ENCODE results near the gene ZNF311.

The ZNF311 gene

DNA sequence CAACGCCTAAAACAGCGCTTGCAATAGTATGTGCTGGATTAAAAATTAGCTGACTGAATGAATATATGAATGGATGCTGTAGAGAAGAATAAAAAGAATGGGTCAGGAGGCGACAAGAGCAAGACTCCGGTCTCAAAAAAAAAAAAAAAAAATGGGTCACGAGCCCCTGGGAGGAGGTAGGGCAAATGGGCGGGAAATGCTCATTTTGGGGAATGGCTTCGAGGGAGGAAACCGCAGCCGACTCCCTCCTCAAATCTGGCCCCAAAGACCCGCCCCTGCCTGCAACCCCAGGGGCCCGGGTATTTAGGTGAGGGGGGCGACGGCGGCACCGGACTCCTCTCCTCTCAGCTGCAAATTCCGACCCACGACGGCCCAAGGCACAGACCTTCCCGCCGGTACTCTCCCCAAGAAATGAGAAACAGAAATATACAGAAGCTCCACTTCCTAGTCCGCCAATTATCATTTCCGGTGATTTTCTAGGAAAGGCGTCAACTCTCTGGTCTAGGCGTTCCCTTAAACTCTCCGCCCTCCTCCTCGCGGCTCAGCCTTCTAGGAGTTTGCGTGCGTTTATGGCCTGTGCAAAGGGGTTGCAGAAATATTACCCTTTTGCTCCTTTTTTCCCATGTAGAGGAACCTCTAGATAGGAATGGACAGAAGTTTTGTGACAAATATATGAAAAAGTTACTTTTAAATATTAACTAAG, at the start of gene ZNF311:
Gene ZNF311 (minus strand): TSS at position 133 of the 703 bp plus-strand sequence. CDS start 1,361 bp downstream, outside the sequence.
- in situ Hi-C loops (cut with MboI; ENCODE audit: low sequenced_read_pairs): loop anchor here (25.0 kb wide), 1 partner anchor 168 kb away; no protein-coding TSS in a partner anchor

- in situ Hi-C loops (cut with MboI; ENCODE audit: low sequenced_read_pairs): no loop called here
These were observed 46.6 kb upstream of the ZNF311 start for GRCh38 chr6:29051680-29052079.

DNA sequence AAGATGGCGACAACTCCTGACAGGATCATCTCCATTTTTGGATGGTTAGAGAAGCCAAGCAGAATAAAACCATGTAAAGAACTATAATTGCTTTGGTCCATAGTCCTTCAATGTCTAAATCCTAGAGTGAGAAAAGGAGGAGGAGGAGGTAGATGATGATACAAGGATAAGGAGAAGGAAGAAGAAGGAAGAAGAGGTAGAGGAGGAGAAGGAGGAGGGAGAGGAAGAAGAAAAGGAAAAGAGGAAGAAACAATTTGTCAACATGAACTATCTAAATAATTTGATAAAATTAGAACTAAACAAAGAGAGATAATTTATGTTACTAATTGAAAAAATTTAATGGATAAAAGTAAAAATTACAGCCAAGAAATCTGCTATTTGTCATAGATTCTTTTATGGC, 40.0 kb upstream of the ZNF311 start, which contains the start of gene OR2W1:
Gene OR2W1 (minus strand): TSS at position 101 of the 400 bp plus-strand sequence. CDS start 0 bp downstream, at position 101.
- in situ Hi-C loops (cut with MboI; ENCODE audit: low sequenced_read_pairs): no loop called here

DNA sequence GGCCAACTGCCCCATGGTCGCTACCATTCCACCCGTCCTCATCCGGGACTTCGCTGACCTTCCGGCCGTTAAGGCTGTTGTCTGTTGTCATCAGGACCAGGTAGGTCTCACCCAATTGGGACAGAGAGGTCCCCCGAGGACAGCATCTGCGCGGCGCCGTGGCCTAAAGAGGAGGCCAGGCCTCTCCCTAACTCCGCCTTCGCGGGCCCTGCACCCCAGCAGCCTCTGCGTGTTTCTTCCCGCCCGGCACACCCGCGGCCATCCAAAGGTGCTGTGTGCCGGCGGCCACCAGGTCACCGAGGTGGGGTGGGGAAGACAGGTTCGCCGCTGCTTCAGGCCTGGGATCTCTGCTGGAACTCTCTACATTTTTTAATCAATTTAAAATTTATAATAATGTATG, 30.8 kb upstream of the ZNF311 start:
- in situ Hi-C loops (cut with MboI; ENCODE audit: low sequenced_read_pairs): no loop called here

DNA sequence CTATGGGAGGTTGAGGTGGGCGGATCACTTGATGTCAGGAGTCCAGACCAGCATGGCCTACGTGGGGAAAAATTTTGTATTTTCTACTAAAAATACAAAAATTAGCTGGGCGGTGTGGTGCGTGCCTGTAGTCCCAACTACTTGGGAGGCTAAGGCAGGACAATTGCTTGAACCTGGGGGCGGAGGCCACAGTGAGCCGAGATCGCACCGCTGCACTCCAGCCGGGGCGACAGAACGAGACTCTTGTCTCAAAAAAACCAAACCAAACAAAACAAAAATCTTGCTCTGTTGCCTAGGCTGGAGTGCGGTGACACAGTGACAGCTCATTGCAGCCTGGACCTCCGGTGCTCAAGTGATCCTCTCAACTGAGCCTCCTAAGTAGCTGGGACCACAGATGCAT, 23.7 kb upstream of the ZNF311 start:
- in situ Hi-C loops (cut with MboI; ENCODE audit: low sequenced_read_pairs): no loop called here

- in situ Hi-C loops (cut with MboI; ENCODE audit: low sequenced_read_pairs): no loop called here
These were observed 20.9 kb upstream of the ZNF311 start for GRCh38 chr6:29025927-29026585.

GRCh38 chr6:29021434-29021833, 16.3 kb upstream of the ZNF311 start:
- in situ Hi-C loops (cut with MboI; ENCODE audit: low sequenced_read_pairs): loop anchor here (25.0 kb wide), 1 partner anchor 184 kb away; no protein-coding TSS in a partner anchor

DNA sequence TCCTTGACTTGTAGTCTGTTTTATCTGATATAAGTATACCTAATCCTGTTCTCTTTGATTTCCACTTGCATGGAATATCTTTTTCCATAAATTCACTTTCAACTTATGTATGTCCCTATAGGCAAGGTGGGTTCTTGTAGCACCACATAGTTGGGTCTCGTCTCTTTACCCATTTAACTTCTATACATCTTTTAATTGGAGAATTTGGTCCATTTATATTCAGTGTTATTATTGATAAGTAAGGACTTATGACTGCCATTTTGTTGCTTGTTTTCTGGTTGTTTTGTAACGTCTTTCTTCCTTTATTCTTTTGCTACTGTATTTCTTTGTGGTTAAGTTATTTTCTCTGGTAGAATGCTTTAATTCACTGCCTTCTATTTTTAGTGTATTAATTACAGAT, 14.5 kb upstream of the ZNF311 start:
- in situ Hi-C loops (cut with MboI; ENCODE audit: low sequenced_read_pairs): loop anchor here (10.0 to 25.0 kb wide), 2 partner anchors 182 to 325 kb away; no protein-coding TSS in a partner anchor

DNA sequence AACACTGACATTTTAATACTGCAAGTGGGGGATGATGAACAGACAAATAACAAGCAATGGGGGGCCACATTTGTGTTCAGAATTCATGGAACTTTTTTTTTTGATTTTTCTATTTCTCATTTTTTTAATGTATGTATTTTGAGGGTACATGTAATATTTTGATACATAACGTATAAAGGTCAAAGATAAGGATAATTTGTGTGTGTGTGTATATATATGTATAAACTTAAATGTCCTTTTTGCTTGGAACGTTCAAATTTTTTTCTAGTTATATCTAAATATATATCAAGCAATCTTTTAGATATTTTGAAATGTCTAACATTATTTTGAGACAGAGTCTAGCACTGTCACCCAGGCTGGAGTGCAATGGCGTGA, 12.3 kb upstream of the ZNF311 start:
- in situ Hi-C loops (cut with MboI; ENCODE audit: low sequenced_read_pairs): loop anchor here (10.0 to 25.0 kb wide), 2 partner anchors 180 to 323 kb away; no protein-coding TSS in a partner anchor

DNA sequence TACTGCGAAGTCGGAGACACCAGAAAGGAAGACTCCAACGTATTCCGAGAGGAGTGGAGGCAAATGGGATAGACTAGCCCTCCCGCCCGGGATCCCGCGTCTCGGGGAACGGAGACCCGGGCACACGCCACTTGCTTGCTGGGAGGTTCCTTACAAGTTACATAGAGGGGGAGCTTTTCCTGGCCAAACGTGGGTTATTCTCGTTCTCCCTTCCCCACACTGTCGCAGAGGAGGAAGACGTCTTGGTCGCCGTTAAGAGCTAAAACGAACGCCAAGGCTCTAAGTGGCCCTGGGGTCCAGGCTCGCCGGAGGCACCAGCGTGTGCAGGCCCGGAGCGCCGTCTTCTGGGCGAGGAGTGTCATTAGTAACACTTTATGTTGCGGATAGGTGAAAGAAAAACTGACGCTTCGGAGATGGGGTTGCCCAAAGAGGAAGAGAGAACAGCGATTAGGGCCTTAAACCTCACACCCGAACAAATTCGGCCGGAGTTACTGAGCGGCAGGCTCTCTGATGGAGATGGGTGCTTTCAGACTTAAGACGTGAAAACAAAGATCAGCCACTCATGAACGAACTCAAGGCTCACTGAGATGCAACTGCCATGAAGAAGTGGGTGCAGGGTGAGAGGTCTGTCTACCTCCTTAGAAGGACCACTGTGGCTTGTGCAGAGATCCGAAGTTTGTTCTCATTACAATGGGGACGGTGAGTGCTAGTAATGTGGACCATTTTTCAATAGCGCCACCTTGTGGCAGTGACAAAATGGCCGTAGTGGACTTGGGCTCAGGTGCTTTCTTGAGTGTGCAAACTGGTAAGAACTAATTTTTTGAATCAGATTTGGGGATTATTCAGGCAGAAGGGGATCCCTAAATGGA, 11.7 kb upstream of the ZNF311 start:
- in situ Hi-C loops (cut with MboI; ENCODE audit: low sequenced_read_pairs): loop anchor here (10.0 to 25.0 kb wide), 2 partner anchors 179 to 322 kb away; no protein-coding TSS in a partner anchor

DNA sequence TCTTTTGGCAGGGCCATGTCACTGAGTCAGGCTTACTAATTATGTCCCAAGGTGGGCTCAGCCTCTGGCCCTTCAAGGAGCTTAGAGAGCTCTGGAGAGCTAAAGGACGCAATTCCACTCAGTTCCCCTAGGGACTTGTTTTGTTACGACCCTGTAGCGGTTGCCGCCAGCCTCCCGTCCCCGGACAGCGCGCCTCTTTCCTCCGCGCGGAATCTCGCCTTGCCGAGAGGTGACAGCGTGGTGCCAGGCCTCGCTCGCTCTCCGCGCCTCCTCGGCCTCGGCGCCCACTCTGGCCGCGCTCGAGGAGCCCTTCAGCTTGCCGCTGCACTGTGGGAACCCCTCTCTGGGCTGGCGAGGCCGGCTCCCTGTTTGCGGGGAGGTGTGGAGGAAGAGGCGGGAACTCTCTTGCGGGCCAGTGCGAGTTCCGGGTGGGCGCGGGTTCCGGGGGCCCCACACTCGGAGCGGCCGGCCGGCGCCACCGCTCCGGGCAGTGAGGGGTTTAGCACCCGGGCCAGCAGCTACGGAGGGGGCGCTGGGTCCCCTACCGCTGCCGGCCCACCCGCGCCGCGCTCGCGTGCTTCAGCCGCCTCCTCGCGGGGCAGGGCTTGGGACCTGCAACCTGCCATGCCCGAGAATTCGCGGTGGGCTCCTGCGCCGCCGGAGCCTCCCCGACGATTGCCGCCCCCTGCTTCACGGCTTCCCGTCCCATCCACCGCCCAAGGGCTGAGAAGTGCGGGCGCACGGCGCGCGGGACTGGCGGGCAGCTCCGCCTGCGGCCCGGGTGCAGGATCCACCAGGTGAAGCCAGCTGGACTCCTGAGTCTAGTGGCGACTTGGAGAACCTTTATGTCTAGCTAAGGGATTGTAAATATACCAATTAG, 9.9 kb upstream of the ZNF311 start:
- in situ Hi-C loops (cut with MboI; ENCODE audit: low sequenced_read_pairs): loop anchor here (10.0 to 25.0 kb wide), 2 partner anchors 178 to 320 kb away; no protein-coding TSS in a partner anchor

GRCh38 chr6:29011276-29011734, 6.2 kb upstream of the ZNF311 start:
- in situ Hi-C loops (cut with MboI; ENCODE audit: low sequenced_read_pairs): loop anchor here (10.0 to 25.0 kb wide), 2 partner anchors 174 to 317 kb away; no protein-coding TSS in a partner anchor

GRCh38 chr6:29009358-29009757, 4.2 kb upstream of the ZNF311 start:
- in situ Hi-C loops (cut with MboI; ENCODE audit: low sequenced_read_pairs): loop anchor here (25.0 kb wide), 1 partner anchor 172 kb away; no protein-coding TSS in a partner anchor

DNA sequence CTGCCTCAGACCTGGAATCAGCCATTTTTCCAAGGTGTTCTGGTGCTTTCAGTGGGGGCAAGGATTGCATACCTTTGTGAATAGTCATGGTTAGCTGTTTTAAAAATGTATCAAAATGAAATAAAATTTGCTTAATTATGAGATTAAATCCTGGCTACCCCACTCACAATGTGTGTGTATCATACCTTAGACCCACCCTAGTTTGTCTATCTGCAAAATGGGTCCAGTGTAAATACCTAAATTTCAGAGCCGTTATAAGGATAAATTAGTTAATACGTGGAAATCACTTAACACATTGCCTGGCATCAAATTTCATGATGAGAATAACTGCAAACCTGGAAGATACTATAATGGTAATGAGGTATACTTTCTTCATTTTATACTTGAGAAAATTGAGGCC, 3.0 kb upstream of the ZNF311 start:
- in situ Hi-C loops (cut with MboI; ENCODE audit: low sequenced_read_pairs): loop anchor here (25.0 kb wide), 1 partner anchor 171 kb away; no protein-coding TSS in a partner anchor

DNA sequence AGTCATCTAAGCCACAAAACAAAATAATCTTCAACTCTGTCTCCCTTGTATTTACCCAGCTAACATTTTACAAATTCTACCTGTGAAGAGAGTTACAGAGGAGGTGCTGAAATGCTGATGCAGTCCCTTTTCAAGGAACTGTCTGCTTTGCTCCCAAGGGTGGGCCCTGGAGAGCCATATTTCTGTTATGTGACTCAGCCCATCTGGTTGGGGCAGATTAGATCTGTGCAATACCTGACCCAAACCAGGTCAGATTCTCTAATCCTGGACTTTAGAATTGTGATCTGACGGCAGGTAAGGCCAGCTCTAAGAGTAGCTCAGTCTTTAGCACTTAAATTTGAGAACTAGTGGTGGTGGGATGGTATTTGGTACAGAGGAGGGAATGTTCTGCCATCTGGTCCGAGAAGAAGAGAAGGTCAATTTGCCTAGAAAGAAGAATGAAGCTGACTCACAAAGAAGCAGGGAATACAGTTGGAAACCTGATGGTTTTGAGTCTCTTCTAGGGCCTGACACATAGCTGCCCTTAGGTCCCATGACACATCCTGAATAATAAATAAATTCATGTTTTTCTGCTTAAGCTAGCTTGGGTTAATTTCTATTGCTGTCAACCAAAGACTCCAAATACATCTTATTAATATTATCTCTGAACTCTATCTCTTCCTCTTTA, 8.1 kb downstream of the ZNF311 start:
- in situ Hi-C loops (cut with MboI; ENCODE audit: low sequenced_read_pairs): loop anchor here (25.0 kb wide), 3 partner anchors 110 to 1835 kb away; a partner anchor contains a TSS

GRCh38 chr6:28995093-28995650, 9.9 kb downstream of the ZNF311 start:
- in situ Hi-C loops (cut with MboI; ENCODE audit: low sequenced_read_pairs): loop anchor here (25.0 kb wide), 3 partner anchors 108 to 1833 kb away; a partner anchor contains a TSS

DNA sequence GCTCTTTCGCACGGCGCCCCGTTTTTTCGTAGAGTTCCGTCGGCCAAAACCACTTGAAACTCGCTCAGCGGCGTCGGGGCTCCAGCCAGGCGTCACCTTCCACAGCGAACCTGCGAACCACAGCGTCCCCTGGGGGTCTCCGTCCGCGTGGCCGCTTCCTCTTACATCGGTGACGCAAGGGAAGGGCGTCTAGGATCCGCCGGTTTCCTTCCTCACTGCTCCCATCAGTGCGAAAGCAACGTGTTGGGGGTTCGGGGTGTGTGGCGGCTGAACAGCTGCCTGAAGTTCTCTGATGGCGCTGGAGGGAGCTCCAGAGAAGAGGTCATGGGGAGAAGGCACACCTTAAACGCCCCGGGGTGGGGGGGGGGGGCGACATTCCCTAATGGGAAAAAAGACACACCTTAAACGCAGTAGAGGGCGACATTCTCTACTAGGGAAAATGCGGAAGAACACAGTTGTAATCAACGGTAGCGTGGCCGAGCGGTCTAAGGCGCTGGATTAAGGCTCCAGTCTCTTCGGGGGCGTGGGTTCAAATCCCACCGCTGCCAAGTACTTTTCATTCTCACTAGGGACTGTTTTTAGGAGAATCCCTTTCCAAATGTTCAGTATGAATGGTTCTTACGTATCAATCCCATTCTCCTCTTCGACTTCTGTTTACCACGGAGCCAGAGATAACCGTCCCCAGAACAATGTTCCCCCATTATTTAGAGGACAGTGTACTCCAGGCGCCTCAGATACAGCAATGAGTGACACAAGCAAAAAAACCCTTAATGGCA, 16.4 kb downstream of the ZNF311 start:
- in situ Hi-C loops (cut with MboI; ENCODE audit: low sequenced_read_pairs): loop anchor here (25.0 kb wide), 3 partner anchors 101 to 1826 kb away; a partner anchor contains a TSS
